NCI-H1105 (cell line): ENCODE results near the gene PNKP.

Source experiments
- DNase-seq: peaks from one replicate; lab custom pipeline; 2025; lab: John Stamatoyannopoulos, UW

Gene PNKP

DNA sequence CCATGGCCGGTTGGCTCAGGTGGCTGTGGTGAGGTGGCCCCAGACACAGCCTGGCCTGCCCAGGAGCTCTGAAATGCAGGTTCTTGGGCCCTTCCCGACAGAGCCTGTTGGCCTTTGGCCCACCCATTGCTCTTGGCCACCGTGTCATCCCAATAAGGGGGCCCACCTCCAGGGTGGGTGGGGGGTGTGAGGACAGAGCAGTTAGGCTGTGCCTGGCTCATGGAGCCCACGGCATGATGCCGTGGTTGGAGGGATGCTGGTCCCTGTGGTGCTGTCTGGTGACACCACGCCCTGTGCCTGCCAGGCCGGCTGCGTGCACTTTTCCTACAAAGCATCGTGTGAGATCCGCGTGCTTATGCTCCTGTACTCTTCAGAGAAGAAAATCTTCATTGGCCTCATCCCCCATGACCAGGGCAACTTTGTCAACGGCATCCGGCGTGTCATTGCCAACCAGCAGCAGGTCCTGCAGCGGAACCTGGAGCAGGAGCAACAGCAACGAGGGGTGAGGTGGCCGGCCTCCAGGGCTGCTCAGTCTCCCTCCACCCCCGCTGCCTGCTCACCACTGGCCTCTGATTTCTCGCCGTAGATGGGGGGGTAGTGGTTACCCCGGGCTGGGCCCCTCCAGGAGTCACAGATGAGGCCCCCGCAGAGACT lies 7.6 kb downstream of the PNKP start:
- no peak for DNase-seq

DNA sequence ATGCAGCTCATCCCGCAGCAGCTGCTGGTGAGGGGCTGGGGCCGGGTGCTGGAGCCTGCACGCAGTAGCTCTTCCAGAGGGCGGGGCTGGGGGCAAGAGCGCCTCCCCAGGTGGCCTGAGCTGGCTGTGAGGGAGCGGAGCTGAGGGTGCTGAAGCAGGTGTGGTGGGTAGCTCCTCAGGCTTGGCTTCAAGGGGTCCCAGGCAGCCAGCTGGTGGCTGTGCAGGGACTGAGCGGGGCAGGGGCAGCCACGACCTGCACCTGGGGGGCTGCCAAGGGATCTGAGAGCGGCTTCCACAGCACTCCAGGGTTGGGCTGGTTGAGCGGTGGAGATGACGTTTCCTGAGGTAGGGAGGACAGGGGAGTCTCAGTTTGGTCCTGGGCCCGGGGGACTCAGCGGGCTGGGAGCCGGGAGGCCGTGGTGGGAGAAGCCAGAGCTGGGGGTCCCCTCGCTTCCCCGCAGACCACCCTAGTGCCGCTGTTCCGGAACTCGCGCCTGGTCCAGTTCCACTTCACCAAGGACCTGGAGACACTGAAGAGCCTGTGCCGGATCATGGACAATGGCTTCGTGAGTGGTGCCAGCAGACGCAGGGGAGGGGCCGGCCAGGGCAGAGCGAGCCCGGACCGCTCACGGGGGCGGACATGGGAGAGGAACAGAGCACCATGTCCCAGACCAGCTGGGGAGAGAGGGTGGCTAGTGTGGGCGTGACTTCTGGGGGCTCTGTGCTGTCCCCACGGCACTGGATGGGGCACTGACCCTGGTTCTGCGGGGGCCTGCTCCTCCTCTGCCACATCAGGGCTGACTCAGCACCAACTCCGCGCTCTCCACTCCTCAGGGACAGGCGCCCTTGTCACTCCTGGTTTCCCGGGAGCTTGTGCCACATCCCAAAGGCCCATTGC lies 9.0 kb downstream of the PNKP start:
- DNase-seq: no peak

DNA sequence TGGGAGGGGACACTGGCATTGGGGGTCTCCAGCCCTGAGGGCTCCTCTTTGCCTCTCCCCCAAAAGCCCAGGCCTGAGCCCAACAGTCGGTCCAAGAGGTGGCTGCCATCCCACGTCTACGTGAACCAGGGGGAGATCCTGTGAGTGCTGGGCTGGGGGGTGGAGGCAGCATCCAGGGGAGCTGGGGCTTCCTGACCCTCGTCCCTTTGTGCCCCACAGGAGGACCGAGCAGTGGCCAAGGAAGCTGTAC lies 9.6 kb downstream of the PNKP start:
- DNase-seq: no peak

DNA sequence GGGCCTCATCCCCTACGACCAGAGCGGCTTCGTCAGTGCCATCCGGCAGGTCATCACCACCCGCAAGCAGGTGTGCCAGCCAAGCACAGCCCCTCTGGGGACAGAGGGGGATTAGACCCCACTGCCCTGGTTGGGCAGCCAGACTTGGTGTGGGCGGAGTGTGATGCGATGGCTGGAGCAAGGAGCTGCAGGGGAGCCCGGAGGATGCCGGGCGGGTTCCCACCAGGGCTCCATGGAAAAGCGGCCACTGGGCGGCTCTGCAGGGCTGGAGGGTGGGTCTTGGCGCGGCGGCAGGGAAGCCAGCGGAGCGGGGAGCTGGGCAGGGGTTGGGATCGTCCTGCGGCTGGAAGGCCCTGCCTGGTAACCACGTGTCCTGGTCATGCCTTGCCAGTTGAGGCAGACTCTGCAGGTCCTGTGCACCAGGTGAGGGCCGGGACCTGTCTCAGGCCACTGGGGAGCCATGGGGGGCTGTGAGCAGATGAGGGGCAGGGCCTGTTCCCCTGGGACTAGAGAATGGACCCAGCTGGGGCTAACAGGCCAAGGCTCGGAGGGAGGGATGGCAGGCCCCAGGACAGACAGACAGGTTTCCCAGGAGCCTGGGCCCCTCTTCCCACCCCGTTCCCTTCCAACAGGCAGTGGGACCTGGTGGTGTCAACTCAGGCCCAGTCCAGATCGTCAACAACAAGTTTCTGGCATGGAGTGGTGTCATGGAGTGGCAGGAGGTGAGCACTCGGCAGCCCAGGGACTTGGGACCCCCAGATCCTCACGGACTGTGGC lies 10.1 kb downstream of the PNKP start:
- no peak for DNase-seq

DNA sequence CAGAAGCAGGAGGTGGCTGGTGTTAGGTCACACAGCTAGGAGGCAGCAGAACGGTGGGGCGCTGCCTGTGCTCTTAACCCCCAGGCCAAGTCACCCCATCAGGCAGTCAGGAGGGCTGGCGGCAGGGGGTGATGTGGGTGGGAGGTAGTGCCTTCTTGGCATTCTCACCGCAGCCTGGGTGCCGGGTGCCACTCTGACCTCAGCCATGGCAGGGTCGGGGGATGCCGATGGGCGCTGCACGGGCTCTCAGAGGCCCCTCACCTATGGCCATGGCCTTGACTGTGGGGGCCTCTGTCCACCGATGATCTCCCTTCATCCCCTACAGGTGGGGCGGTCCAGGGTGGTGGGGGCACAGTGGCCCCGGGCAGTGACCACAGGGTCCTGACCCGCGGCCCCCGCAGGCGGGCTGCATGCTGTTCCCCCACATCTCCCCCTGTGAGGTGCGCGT lies 10.8 kb downstream of the PNKP start:
- DNase-seq: no peak

DNA sequence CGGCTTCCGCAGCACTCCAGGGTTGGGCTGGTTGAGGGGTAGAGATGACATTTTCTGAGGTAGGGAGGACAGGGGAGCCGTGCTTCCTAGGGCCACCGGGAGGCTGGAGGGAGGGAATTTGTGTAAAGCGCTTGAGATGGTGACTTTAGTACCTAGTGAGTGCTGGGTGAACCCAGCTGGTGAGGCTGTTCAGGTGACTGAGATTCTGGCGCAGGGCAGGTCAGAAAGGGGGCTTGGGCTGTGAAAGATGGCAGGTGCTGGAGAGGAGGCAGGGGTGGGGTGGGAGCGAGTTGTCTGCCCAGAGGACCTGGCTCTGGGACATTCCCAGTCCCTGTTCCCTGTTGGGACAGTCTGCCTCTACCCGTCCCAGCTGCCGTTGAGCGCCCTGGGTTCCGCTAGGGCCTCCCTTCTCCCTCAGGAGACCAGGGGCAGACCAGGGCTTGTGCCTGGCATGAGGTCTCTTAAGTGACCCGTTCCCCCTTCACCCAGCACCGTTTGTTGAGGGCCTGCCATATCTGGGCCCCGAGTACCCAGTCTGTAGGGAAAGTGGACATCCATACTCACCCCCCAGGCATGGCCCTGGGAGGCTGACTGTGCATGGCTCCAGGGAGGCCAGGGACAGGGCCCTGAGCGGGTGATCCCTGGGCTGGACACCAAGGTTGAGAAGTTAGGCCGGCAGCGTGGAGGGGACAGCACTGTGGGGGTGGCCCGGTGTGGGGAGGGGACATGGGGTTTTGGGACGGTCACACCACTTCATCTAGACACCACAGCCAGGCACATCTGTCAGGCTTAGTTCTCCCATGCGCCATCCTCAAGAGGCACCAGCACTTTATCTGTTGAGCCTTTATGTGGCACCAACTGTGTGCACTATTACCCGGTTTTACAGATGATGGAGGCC lies 11.5 kb downstream of the PNKP start:
- no peak for DNase-seq

DNA sequence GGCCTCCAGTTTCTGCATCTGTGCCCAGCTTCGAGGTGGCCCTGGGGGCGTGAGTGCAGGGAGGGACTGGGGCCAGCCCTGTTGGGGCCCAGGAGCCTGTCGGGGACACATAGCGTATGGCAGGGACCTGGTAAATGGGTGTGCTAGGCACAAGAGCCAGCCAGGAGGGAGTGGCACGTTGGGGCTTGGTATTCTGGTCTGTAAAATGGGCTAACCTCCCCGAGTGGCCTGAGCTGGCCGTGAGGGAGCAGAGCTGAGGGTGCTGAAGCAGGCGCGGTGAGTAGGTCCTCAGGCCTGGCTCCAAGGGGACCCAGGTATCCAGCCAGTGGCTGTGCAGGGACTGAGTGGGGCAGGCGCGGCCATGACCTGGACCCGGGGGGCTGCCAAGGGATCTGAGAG lies 12.1 kb downstream of the PNKP start:
- DNase-seq: no peak

DNA sequence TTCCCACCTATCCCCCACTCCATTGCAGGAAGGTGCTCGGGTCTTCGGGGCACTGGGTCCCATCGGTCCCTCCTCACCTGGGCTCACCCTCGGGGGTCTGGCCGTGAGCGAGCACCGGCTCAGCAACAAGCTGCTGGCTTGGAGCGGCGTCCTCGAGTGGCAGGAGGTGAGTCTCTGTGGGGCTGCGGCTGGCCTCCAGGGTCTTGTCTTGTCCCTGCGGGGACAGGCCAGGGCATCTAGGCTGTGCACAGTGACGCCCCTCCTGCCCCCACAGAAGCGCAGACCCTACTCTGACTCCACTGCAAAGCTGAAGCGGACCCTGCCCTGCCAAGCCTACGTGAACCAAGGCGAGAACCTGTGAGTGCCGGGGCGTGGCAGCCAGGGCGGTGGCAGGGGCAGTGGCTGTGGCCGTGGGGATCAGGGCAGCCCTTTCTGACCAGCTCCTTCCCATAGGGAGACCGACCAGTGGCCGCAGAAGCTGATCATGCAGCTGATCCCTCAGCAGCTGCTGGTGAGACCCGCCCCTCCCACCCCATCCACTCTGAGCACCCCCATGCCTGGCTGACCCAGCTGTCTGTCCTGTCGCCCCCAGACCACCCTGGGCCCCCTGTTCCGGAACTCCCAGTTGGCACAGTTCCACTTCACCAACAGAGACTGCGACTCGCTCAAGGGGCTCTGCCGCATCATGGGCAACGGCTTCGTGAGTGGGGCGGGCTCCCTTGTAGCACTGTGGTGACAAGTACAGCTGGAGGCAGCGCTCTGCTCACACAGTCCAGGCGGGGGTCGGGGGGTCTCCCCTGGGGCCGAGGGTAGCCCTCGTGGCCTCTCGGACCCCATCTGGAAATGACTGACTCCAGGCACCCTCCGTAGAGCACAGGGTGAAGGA lies 12.8 kb downstream of the PNKP start:
- DNase-seq: no peak

DNA sequence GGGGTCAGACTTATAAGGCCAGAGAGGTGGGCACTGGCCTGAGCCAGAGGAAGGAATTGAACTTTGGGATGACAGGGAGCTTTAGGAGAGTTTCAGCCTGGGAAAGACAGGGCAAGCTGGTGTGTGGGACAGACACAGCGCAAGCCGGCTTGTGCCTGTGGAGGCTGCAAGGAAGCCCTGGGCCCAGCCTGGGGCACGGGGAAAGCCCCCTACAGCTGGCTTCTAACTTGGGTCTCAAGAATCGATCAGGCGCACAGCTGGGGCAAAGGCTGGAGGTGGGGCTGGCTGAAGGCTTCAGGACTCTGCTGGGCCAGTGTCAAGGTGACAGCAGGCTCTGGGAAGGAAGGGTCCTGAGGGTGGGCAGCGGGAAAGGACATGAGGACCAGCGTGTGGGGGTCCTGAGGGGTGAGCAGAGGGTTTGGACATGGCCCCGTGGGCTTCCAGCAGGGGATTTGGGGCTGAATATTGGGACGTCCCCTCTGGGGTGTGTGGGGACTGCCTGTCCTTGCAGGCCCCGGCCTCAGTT lies 13.5 kb downstream of the PNKP start:
- DNase-seq: no peak

DNA sequence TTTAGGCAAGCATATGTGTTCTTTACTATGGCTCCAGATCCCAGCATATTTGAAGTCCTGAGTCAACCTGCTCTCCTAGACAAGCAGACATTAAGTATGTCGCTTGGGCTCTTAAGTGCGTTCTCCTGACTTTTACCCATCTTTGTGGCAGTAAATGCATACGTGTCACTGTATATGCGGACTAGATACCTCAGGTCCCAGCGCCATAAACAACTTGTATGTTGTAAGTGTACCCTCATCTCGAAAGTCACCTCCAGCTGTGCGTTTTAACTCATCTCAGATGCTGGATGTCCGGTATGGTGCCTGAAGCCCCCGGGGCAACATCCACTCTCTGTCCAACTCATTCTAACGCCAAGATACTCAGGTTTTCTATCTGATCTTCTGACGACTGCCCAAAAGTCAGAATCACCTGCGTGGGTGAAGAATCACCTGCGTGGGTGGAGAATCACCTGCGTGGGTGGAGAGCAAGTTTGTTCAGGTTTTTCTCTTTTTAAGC lies 14.7 kb downstream of the PNKP start:
- no peak for DNase-seq

DNA sequence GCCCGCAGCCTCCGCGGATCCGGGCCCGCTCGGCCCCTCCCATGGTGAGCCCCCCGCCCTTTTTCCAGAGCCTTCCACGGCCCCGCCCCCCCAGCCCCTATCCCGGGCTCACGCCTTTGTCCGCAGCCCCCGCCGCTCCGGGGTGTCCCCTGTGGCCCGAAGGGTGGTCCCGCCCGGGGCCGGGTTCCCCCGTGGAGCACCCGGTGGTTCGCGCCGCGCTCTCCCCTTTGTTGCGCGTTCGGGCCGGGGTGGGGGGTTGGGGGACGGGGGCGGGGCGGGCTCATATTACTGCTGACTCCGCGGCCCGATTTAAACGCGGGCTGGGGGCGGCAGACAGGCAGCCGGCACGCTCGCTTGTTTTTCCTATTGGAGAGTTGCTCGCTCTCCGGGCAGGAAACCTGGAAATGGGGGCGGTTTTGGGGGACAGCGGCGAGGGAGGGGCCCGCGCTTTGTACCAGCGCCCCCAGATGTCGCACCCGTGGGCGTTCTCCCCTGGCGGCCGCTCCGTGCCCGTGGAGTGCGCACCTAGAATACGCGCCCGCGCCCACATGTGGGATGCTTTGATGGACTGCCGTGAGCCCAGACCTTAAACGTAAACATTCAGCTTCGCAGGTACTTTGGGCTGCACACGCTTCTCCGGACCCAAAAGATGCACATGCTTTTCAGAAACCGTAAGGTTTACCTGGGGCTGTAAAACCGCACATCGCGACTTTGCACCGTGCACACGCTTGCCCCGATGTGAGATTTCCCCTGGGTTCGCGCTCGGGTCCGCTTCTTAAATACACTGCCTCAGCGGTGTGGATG lies 15.7 kb downstream of the PNKP start:
- no peak for DNase-seq

DNA sequence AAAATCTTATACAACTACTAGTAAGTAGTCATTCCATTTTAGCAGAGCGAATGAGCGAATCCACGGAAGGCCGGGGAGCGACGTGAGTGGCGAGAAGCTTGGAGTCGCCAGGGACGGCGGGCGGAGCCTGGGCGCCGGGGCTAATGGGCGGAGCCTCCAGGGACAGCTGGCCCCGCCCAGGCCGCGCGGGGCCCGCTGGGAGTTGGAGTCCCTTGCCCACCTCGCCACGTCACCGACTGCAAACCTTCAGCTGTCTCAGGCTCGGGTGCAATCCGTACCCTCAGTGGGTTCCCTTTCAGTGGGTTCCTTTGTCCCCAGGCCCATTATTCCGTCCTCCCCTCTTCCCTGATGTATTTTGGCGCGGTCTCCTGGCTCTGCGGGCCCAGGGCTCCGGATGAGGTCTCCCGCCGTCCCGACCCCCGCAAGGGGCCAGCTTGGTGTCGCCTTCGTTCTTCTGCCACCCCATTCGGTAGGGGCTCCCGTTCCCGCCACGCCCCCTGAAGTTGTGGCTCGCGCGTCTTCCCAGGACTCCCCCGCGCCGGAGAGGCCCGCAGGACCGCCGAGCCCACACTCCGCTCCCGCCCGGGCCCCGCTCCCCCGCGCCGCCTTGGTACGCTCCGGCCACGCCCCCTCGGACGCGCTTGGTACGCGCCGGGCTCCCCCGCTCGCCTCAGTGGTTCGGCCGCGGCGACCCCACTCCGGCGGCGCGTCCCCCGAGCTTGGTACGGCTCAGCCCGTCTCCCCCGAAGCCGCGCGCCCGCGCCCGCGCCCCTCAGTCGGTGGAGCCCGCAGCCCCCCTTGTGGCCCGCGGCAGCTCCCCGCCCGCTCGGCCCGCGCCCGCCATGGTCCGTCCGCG lies 16.7 kb downstream of the PNKP start, which contains the start of gene PTOV1:
TSS of gene PTOV1 (plus strand) at position 673 of the 856 bp plus-strand sequence.
- DNase-seq: peak; percentile 90

DNA sequence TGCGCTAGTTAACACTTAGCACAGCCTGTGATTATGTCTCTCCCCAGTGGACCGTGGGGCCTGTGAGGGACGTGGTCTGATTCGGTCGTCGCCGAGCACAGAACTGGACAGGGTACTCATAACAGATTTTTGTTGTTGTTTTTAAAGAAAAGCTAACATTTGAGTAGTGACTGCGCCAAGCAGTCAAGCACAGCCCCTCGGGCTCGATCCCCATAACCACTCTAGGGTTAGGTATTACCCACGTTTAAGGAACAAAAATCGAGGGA lies 17.2 kb downstream of the PNKP start:
- no peak for DNase-seq

DNA sequence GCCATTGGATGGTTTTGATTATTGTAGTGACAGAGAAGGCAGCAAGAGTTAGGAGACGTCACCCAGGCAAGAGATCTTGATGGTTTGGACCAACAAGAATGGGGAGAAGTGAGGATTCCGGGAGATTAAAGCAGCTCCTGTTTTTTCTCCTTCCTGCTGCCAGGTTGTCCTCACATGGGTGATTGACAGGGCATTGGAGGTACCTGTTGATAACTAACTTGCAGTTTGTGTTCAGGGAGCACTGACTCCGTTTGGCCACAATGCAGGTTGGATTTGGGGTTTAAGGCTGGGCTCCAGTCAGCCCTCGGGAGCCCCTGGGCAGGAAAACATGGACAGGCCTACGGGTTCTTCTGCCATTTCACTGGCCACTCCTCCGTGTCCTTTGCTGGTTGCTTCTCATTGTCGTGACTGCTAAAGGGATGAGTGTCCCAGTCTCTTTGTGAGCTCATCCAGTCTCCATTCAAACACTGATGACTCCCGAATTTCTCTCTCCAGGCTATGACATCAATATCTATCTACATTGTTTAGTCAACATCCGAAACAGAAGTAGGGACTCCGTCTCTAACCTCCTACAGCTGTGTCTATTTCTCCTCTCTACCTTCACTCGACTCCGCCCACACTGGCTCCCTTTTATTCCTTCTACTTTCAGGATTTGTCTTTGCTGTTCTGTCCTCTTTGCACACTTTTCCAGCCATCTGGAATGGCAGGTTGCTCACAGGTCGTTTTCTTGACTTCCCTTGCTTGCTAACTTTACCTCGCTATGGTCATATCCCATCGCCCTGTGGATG lies 17.7 kb downstream of the PNKP start:
- no peak for DNase-seq

DNA sequence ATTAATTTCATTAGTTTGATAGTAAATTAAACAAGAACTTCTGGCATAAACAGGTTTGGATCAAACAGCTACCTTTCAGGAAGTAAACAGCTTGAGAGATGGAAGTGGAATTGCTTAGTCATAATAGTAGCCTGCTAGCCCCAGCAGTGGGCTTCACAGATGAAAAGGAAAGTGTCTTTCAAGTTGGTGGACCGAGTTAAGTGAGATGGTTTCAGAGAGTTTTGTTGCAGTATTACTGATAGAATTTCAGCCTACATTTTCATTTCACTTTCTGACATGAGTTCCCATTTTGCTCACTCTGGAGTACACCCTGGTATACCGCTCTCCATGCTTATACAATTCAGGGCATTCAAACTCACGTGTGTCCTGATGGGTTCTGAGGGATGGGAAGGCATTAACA lies 18.4 kb downstream of the PNKP start:
- no peak for DNase-seq

DNA sequence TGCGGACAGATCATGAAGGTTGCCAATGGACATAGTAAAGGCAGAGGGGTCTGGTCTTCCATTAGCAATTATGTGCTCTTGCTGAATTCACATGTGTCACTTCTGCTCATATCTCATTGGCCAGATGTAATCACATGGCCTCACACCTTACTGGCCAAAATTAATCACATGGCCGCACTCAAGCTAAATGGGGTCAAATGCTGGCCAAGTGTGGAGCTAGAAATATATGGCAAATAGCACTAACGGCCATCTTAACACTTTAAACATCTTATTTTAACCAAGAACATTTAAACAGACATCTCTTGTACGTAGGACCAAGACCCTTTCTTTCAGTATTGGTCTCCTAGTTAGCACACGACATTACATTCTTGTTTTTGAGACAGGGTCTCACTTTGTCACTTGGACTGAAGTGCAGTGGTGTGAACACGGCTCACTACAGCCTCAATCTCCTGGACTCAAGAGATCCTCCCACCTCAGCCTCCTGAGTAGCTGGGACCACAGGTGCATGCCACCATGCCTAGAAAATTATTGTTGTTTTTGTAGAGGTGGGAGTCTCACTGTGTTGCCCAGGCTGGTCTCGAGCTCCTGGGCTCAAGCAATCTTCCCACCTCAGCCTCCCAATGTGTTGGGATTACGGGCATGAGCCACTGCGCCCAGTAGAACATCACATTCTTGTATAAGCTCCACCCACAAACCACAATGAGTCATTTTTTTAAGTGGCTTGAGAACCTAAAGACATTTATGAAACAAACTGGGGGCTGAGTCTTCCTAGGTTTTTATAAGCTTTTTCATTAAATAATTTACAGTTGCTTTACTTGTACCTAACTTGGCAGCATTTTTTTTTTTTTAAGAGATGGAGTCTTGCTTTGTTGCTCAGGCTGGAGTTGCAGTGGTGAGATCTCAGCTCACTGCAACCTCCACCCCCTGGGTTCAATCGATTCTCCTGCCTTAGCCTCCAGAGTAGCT lies 19.4 kb downstream of the PNKP start:
- DNase-seq: no peak

DNA sequence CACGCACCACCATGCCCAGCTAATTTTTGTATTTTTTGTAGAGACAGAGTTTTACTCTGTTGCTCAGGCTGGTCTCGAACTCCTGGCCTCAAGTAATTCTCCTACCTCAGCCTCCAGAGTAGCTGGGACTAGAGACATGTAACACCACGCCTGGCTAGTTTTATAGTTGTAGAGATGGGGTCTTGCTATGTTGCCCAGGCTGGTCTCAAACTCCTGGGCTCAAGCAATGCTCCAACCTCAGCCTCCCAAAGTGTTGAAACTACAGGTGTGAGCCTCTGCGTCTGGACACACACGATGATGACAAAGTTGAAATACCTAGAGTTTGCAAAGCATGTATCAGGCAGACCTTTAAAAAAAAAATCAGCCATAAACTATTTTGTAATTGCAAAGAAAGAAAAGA lies 21.0 kb downstream of the PNKP start:
- DNase-seq: no peak
